NT2/D1 (cell line): ENCODE data around the gene B4GALNT4.

Experiments
- SUZ12 ChIP-seq: IDR thresholded peaks from 2 replicates; pipeline ENCODE4 v1.6.1; 2011; ENCODE audit not compliant: insufficient read length, insufficient read depth; ENCODE audit errors: extremely low read depth
- YY1 ChIP-seq: IDR thresholded peaks from 2 replicates; pipeline ENCODE4 v1.6.1; 2011; ENCODE audit not compliant: insufficient read length, insufficient read depth

DNA sequence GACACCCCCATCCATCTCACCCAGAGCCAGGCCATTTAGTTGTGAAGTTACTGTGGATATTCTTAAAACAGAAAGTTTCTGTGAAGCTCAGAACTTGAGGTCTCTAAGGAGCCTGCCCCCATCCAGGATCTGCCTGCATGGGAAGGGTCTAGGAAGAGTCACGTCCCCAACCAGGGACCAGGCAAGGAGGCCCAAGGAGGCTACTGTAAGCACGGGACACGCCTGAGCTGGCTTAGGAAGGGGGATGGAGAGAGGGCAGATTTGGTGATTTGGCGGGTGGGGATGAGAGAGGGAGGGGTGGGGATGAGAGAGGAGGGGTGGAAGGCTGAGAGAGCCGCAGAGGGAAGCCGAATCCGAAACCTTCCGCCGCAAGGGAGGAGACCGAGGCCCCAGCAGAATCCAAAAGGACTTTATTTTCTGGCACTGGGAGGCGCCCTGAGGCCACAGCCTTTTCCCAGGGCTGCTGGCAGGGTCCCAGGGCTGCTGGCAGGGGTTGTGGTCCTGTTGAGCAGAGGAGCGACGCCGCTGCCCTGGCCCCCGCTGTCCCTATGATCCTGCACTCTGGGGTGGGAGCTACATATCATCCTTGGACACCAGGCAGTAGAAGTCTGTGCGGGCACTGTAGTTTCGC lies 36.1 kb downstream of the B4GALNT4 start:
- TF ChIP-seq YY1 (no peak), SUZ12 (no peak)
